Measurements from ENCODE around the gene ACKR4.
"Not testable (repeated sequence)": the region's sequence is repeated elsewhere in the genome, so short reads cannot be mapped to it uniquely, and the experiment has no call there.

ACKR4 gene

GRCh38 chr3:132594498-132594897, 2.6 kb upstream of the ACKR4 start:
- no peak for DNase-seq (ENCODE audit: low read depth)

- no peak for DNase-seq (ENCODE audit: low read depth)
Measured at GRCh38 chr3:132595014-132595413, 2.1 kb upstream of the ACKR4 start.

- no peak for DNase-seq (ENCODE audit: low read depth)
Measured at GRCh38 chr3:132596326-132596725, 744 bp upstream of the ACKR4 start.

- DNase-seq (ENCODE audit: low read depth), result no peak
Measured at GRCh38 chr3:132597660-132598059, 590 bp downstream of the ACKR4 start.

- no peak for DNase-seq (ENCODE audit: low read depth)
Measured at GRCh38 chr3:132598181-132598580, 1.1 kb downstream of the ACKR4 start.

- not testable (repeated sequence) for DNase-seq (ENCODE audit: low read depth)
Measured at GRCh38 chr3:132600614-132601013, 3.5 kb downstream of the ACKR4 start.

- no peak for DNase-seq (ENCODE audit: low read depth)
Measured at GRCh38 chr3:132605374-132605792, 8.3 kb downstream of the ACKR4 start.

GRCh38 chr3:132606085-132606484, 9.0 kb downstream of the ACKR4 start:
- DNase-seq (ENCODE audit: low read depth), result no peak

- DNase-seq (ENCODE audit: low read depth), result not testable (repeated sequence)
Measured at GRCh38 chr3:132606620-132607019, 9.6 kb downstream of the ACKR4 start.

GRCh38 chr3:132615301-132615700, 18.2 kb downstream of the ACKR4 start:
- DNase-seq (ENCODE audit: low read depth), result not testable (repeated sequence)

GRCh38 chr3:132615881-132616280, 18.8 kb downstream of the ACKR4 start:
- DNase-seq (ENCODE audit: low read depth), result no peak

GRCh38 chr3:132616780-132617179, 19.7 kb downstream of the ACKR4 start:
- no peak for DNase-seq (ENCODE audit: low read depth)

- no peak for DNase-seq (ENCODE audit: low read depth)
Measured at GRCh38 chr3:132622148-132622547, 25.1 kb downstream of the ACKR4 start.

GRCh38 chr3:132622761-132623160, 25.7 kb downstream of the ACKR4 start:
- no peak for DNase-seq (ENCODE audit: low read depth)

GRCh38 chr3:132623646-132624045, 26.6 kb downstream of the ACKR4 start:
- no peak for DNase-seq (ENCODE audit: low read depth)

GRCh38 chr3:132624790-132625189, 27.7 kb downstream of the ACKR4 start:
- no peak for DNase-seq (ENCODE audit: low read depth)

- no peak for DNase-seq (ENCODE audit: low read depth)
Measured at GRCh38 chr3:132625613-132626012, 28.5 kb downstream of the ACKR4 start.

GRCh38 chr3:132626955-132627354, 29.9 kb downstream of the ACKR4 start:
- no peak for DNase-seq (ENCODE audit: low read depth)

GRCh38 chr3:132628157-132628556, 31.1 kb downstream of the ACKR4 start:
- no peak for DNase-seq (ENCODE audit: low read depth)

GRCh38 chr3:132629928-132630327, 32.9 kb downstream of the ACKR4 start:
- no peak for DNase-seq (ENCODE audit: low read depth)

GRCh38 chr3:132630612-132631011, 33.5 kb downstream of the ACKR4 start:
- DNase-seq (ENCODE audit: low read depth), result no peak

GRCh38 chr3:132635052-132635451, 38.0 kb downstream of the ACKR4 start:
- no peak for DNase-seq (ENCODE audit: low read depth)

- DNase-seq (ENCODE audit: low read depth), result no peak
Measured at GRCh38 chr3:132637590-132637989, 40.5 kb downstream of the ACKR4 start.

GRCh38 chr3:132638706-132639105, 41.6 kb downstream of the ACKR4 start:
- DNase-seq (ENCODE audit: low read depth), result no peak

GRCh38 chr3:132641427-132641826, 44.4 kb downstream of the ACKR4 start:
- DNase-seq (ENCODE audit: low read depth), result not testable (repeated sequence)

Measured in activated T-cell treated with anti-CD3 and anti-CD28 coated beads for 1 hour (primary cell).